Glutamatergic neuron (in vitro differentiated cells): Measurements from ENCODE around the gene PRMT6. TPM values are rescaled to one million over a fixed set of nuclear protein-coding genes. Genes with fewer than 3 reads are reported as not detected.
"Not testable (repeated sequence)": the region's sequence is repeated elsewhere in the genome, so short reads cannot be mapped to it uniquely, and the experiment has no call there.

ENCODE experiments used
- DNase-seq: peaks from one replicate; pipeline ENCODE4 v3.0.0; 2022
- H3K27ac Mint-ChIP-seq: one replicate; pipeline ENCODE4 v1.8.0; 2020; ENCODE audit warnings: mild to moderate bottlenecking, mixed read lengths, inconsistent platforms; ENCODE audit not compliant: unreplicated experiment
- H3K27me3 Mint-ChIP-seq: one replicate; pipeline ENCODE4 v1.8.0; 2020; ENCODE audit warnings: mild to moderate bottlenecking, moderate library complexity, mixed read lengths, inconsistent platforms; ENCODE audit not compliant: unreplicated experiment
- H3K36me3 Mint-ChIP-seq: one replicate; pipeline ENCODE4 v1.8.0; 2020; ENCODE audit warnings: mild to moderate bottlenecking, mixed read lengths, inconsistent platforms; ENCODE audit not compliant: unreplicated experiment
- H3K4me1 Mint-ChIP-seq: one replicate; pipeline ENCODE4 v1.8.0; 2020; ENCODE audit warnings: mild to moderate bottlenecking, low read depth, mixed read lengths, inconsistent platforms; ENCODE audit not compliant: unreplicated experiment
- H3K4me3 Mint-ChIP-seq: one replicate; pipeline ENCODE4 v1.8.0; 2020; ENCODE audit warnings: mild to moderate bottlenecking, mixed read lengths, inconsistent platforms; ENCODE audit not compliant: unreplicated experiment
- H3K9me3 Mint-ChIP-seq: one replicate; pipeline ENCODE4 v1.8.0; 2020; ENCODE audit warnings: mild to moderate bottlenecking, moderate library complexity, mixed read lengths, inconsistent platforms; ENCODE audit not compliant: unreplicated experiment
- CTCF ChIP-seq: fragments of 200-600 bp; sonication (generic); IDR thresholded peaks from one replicate; pipeline ENCODE4 v1.5.0; 2021; ENCODE audit not compliant: partially characterized antibody, unreplicated experiment
- total RNA-seq: library from RNA; stranded (reverse); fragmentation: NEBNext Ultra II Directional; extraction: Animal tissue kit (Norgen Biotek cat#: 25700); gene quantifications from one replicate; pipeline ENCODE4 v1.2.1, GENCODE V29; 2021; ENCODE audit not compliant: unreplicated experiment

Gene PRMT6
- total RNA-seq, 1 donor from 2014 or later, result 16.8 TPM

GRCh38 chr1:107079249-107079648, 22.8 kb downstream of the PRMT6 start:
- no peak for TF ChIP-seq CTCF
- Mint-ChIP-seq H3K36me3 (no peaks in the 10 kb centered on the region), H3K4me1 (no peaks in the 10 kb centered on the region), H3K27me3 (no peaks in the 10 kb centered on the region), H3K9me3 (no peaks in the 10 kb centered on the region), H3K4me3 (no peak overlapping the region), H3K27ac (no peak overlapping the region)
- DNase-seq, result no peak

GRCh38 chr1:107081102-107081501, 24.6 kb downstream of the PRMT6 start:
- Mint-ChIP-seq H3K4me3 (no peak overlapping the region), H3K9me3 (no peaks in the 10 kb centered on the region), H3K4me1 (no peaks in the 10 kb centered on the region), H3K36me3 (no peaks in the 10 kb centered on the region), H3K27ac (no peak overlapping the region), H3K27me3 (no peaks in the 10 kb centered on the region)
- DNase-seq, result no peak
- TF ChIP-seq CTCF, result no peak

- Mint-ChIP-seq H3K27me3 (no peaks in the 10 kb centered on the region), H3K4me1 (no peaks in the 10 kb centered on the region), H3K4me3 (no peak overlapping the region), H3K9me3 (no peaks in the 10 kb centered on the region), H3K36me3 (no peaks in the 10 kb centered on the region), H3K27ac (no peak overlapping the region)
- DNase-seq, result no peak
- no peak for TF ChIP-seq CTCF
Observed at GRCh38 chr1:107091418-107091817, 34.9 kb downstream of the PRMT6 start.

GRCh38 chr1:107093395-107093794, 36.9 kb downstream of the PRMT6 start:
- not testable (repeated sequence) for H3K27me3 Mint-ChIP-seq, H3K36me3 Mint-ChIP-seq, H3K9me3 Mint-ChIP-seq, H3K27ac Mint-ChIP-seq, H3K4me3 Mint-ChIP-seq, H3K4me1 Mint-ChIP-seq, DNase-seq

GRCh38 chr1:107095647-107096046, 39.2 kb downstream of the PRMT6 start:
- H3K27ac Mint-ChIP-seq, result no peak overlapping the region
- H3K27me3 Mint-ChIP-seq, result no peaks in the 10 kb centered on the region
- no peak for TF ChIP-seq CTCF
- no peaks in the 10 kb centered on the region for H3K4me1 Mint-ChIP-seq
- H3K9me3 Mint-ChIP-seq, result no peaks in the 10 kb centered on the region
- no peak for DNase-seq
- no peaks in the 10 kb centered on the region for H3K36me3 Mint-ChIP-seq
- H3K4me3 Mint-ChIP-seq, result no peak overlapping the region

- H3K36me3 Mint-ChIP-seq, result no peaks in the 10 kb centered on the region
- H3K9me3 Mint-ChIP-seq, result no peaks in the 10 kb centered on the region
- no peaks in the 10 kb centered on the region for H3K27me3 Mint-ChIP-seq
- TF ChIP-seq CTCF, result no peak
- DNase-seq, result no peak
- no peak overlapping the region for H3K27ac Mint-ChIP-seq
- no peaks in the 10 kb centered on the region for H3K4me1 Mint-ChIP-seq
- H3K4me3 Mint-ChIP-seq, result no peak overlapping the region
Observed at GRCh38 chr1:107096690-107097089, 40.2 kb downstream of the PRMT6 start.
